Progenitor cell of endocrine pancreas (in vitro differentiated cells): ENCODE measurements around the gene ANGPTL5. TPM values are rescaled to one million over a fixed set of nuclear protein-coding genes. Genes with fewer than 3 reads are reported as not detected.

Experiments
- DNase-seq: peaks from one replicate; pipeline ENCODE4 v3.0.0; 2021; ENCODE audit warnings: low spot score; ENCODE audit not compliant: unreplicated experiment
- H3K27ac Mint-ChIP-seq: 2 replicates; pipeline ENCODE4 v1.8.0; 2021; ENCODE audit warnings: mild to moderate bottlenecking, moderate library complexity, mixed read lengths
- H3K27me3 Mint-ChIP-seq: 2 replicates; pipeline ENCODE4 v1.8.0; 2021; ENCODE audit warnings: mixed read lengths
- H3K36me3 Mint-ChIP-seq: 2 replicates; pipeline ENCODE4 v1.8.0; 2022; ENCODE audit warnings: mixed read lengths; ENCODE audit not compliant: insufficient read depth
- H3K4me1 Mint-ChIP-seq: 2 replicates; pipeline ENCODE4 v1.8.0; 2021; ENCODE audit warnings: low read depth, mixed read lengths
- H3K4me3 Mint-ChIP-seq: 2 replicates; pipeline ENCODE4 v1.8.0; 2021; ENCODE audit warnings: low read depth, mild to moderate bottlenecking, moderate library complexity, mixed read lengths
- H3K9me3 Mint-ChIP-seq: 2 replicates; pipeline ENCODE4 v1.8.0; 2021; ENCODE audit warnings: low read depth, mixed read lengths
- CTCF ChIP-seq: fragments of 200-600 bp; sonication (generic); IDR thresholded peaks from one replicate; pipeline ENCODE4 v1.5.0; 2021; ENCODE audit warnings: antibody characterized with exemption, mild to moderate bottlenecking; ENCODE audit not compliant: unreplicated experiment
- total RNA-seq: library from RNA; stranded (reverse); gene quantifications from 2 replicates; pipeline ENCODE4 v1.2.1, GENCODE V29; 2021

Gene ANGPTL5
- total RNA-seq, 1 donor from 2014 or later, result not detected

- TF ChIP-seq CTCF, result no peak
- peak overlapping the region; percentile 91 for H3K27ac Mint-ChIP-seq
- H3K27me3 Mint-ChIP-seq, result peaks cover 3% of the 10 kb centered on the region
- no peaks in the 10 kb centered on the region for H3K9me3 Mint-ChIP-seq
- peak overlapping the region; percentile 92 for H3K4me3 Mint-ChIP-seq
- peaks cover 20% of the 10 kb centered on the region for H3K4me1 Mint-ChIP-seq
- no peak for DNase-seq
- H3K36me3 Mint-ChIP-seq, result no peaks in the 10 kb centered on the region
Measured at GRCh38 chr11:101914341-101914737, 2.0 kb downstream of the ANGPTL5 start.

- Mint-ChIP-seq H3K4me3 (peak overlapping the region; percentile 7), H3K27ac (no peak overlapping the region), H3K9me3 (no peaks in the 10 kb centered on the region), H3K27me3 (peaks cover 3% of the 10 kb centered on the region), H3K36me3 (no peaks in the 10 kb centered on the region), H3K4me1 (peaks cover 20% of the 10 kb centered on the region)
- no peak for DNase-seq
- no peak for TF ChIP-seq CTCF
Measured at GRCh38 chr11:101913656-101914055, 2.7 kb downstream of the ANGPTL5 start.

DNA sequence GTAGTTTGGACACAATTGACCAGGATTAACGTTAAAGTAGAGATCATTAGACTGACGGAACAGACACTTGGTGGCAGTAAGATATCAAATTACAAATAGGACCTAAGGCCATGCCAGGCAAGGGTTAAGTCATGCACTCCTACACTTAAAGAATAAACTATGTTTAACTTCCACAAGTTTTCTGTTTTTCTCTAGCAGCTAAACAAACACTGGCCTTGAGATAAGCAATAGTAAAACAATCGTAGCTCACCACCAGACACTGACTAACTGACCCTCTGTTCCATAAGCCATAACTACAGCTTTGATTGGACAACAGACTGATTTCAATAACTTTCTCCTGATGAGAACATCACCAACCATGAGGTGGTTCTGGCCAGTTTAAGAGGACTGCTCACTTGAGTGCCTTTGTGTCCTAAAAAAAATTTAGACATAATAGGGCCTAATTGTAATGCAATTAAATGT, 3.5 kb downstream of the ANGPTL5 start:
- peaks cover 3% of the 10 kb centered on the region for H3K27me3 Mint-ChIP-seq

DNA sequence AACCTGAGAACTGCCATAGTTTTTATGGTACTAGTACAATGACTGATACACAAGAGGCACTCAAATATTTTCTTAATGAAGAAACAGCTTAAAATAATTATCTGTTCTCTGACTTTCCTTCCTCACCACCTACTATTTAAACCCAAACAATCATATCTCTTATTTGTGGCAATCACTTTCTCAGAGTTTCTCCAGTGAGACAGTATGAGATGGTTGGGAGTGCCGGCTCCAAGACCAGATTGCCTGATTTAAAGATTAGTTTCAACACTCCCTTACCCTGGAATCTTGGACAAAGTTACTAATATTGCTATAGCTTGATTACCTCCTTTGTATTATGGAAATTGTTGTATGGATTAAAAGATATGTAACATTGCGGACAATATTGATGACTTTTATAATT, 7.2 kb downstream of the ANGPTL5 start:
- no peaks in the 10 kb centered on the region for H3K9me3 Mint-ChIP-seq
- no peaks in the 10 kb centered on the region for H3K27me3 Mint-ChIP-seq
- DNase-seq, result no peak
- no peaks in the 10 kb centered on the region for H3K36me3 Mint-ChIP-seq
- no peak for TF ChIP-seq CTCF
- H3K4me3 Mint-ChIP-seq, result no peak overlapping the region
- no peak overlapping the region for H3K27ac Mint-ChIP-seq
- H3K4me1 Mint-ChIP-seq, result peaks cover 9% of the 10 kb centered on the region

More for the DNA sequence above, 3.5 kb downstream of the ANGPTL5 start:
- Mint-ChIP-seq H3K4me1 (peaks cover 20% of the 10 kb centered on the region), H3K4me3 (no peak overlapping the region), H3K9me3 (no peaks in the 10 kb centered on the region), H3K36me3 (no peaks in the 10 kb centered on the region), H3K27ac (no peak overlapping the region)
- TF ChIP-seq CTCF, result no peak
- DNase-seq, result no peak

GRCh38 chr11:101907815-101908214, 8.5 kb downstream of the ANGPTL5 start:
- Mint-ChIP-seq H3K9me3 (no peaks in the 10 kb centered on the region), H3K27ac (no peak overlapping the region), H3K4me3 (no peak overlapping the region), H3K36me3 (no peaks in the 10 kb centered on the region), H3K27me3 (no peaks in the 10 kb centered on the region), H3K4me1 (peaks cover 3% of the 10 kb centered on the region)
- TF ChIP-seq CTCF, result no peak
- no peak for DNase-seq
